ENCODE data around the gene BRD1. TPM values are rescaled to one million over a fixed set of nuclear protein-coding genes. Genes with fewer than 3 reads are reported as not detected.

BRD1 gene
- total RNA-seq, 1 donor from 2014 or later: 32.4 TPM

DNA sequence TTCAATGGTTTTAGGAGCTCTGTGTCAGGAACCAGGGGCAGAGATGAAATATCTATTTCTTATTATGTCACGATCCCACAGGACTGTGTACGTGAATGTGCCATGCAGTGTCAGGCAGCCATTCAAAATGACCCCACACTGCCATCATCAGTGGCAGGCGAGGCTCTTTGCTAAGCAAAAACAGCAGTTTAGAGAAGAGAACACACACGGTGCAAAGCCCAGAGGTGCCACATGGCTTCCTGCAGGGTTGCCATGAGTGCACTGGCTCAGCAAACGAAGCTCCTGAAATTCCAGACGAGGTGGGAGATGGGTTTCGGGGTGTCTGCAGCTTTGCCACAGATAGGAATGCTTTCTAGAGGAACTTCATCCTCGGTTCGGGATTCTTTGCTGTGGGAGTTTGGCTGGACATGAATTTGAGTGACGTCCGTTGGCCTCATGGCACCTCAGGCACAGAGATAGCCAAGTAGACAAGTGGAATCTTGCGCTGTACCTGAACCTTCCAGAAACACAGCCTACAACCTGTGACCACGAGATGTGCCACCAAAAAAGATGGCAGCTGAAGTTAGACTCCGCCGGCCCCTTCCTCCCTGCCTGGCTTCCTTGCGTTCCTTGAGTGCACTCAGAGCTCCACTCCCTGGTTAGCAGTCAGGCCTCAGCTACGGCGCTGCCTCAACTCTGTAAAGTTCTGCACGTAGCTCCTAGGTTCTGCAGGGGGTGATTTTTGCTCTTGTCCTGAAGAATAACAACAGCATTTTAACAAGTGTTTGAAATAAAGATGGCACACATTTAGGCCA is 18.2 kb upstream of the BRD1 start:
- Mint-ChIP-seq H3K36me3 (ENCODE audit: low read depth, unreplicated experiment) (no peaks in the 10 kb centered on the region), H3K27ac (ENCODE audit: unreplicated experiment) (no peak overlapping the region), H3K9me3 (ENCODE audit: unreplicated experiment) (peaks cover 2% of the 10 kb centered on the region), H3K27me3 (ENCODE audit: low read depth, unreplicated experiment) (peaks cover 37% of the 10 kb centered on the region), H3K4me3 (ENCODE audit: unreplicated experiment) (no peak overlapping the region), H3K4me1 (ENCODE audit: low read depth, unreplicated experiment) (no peaks in the 10 kb centered on the region)
- no peak overlapping the region for H3K27ac ChIP-seq (ENCODE audit: low read depth, low read length)
- H2AFZ ChIP-seq (ENCODE audit: low read depth, low read length): no peak overlapping the region
- peaks cover 54% of the 10 kb centered on the region for H3K27me3 ChIP-seq (ENCODE audit: insufficient read depth, low read length)
- FAIRE-seq (no peak), DNase-seq (ENCODE audit: low read depth) (no peak)
- no peak overlapping the region for H3K4me2 ChIP-seq (ENCODE audit: low read length)
- TF ChIP-seq, protein P1, sequence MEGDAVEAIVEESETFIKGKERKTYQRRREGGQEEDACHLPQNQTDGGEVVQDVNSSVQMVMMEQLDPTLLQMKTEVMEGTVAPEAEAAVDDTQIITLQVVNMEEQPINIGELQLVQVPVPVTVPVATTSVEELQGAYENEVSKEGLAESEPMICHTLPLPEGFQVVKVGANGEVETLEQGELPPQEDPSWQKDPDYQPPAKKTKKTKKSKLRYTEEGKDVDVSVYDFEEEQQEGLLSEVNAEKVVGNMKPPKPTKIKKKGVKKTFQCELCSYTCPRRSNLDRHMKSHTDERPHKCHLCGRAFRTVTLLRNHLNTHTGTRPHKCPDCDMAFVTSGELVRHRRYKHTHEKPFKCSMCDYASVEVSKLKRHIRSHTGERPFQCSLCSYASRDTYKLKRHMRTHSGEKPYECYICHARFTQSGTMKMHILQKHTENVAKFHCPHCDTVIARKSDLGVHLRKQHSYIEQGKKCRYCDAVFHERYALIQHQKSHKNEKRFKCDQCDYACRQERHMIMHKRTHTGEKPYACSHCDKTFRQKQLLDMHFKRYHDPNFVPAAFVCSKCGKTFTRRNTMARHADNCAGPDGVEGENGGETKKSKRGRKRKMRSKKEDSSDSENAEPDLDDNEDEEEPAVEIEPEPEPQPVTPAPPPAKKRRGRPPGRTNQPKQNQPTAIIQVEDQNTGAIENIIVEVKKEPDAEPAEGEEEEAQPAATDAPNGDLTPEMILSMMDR (IDR thresholded peaks at IDR 0.05; ENCODE audit: insufficient read depth, low read depth, low read length): no peak
- TF ChIP-seq EZH2 (IDR thresholded peaks at IDR 0.05; ENCODE audit: insufficient read depth, low read length): no peak
- no peaks in the 10 kb centered on the region for H3K36me3 ChIP-seq (ENCODE audit: insufficient read depth, low read length)
- H3K9ac ChIP-seq (ENCODE audit: low read length): no peak overlapping the region
- H3K79me2 ChIP-seq (ENCODE audit: insufficient read depth, low read length): no peaks in the 10 kb centered on the region
- no peaks in the 10 kb centered on the region for H3K4me1 ChIP-seq (ENCODE audit: insufficient read depth, low read length)
- H3K4me3 ChIP-seq (ENCODE audit: insufficient read depth, low read depth, low read length): no peak overlapping the region
- no peaks in the 10 kb centered on the region for H3K9me3 ChIP-seq (ENCODE audit: insufficient read depth, low read depth, low read length)
- no peaks in the 10 kb centered on the region for H4K20me1 ChIP-seq (ENCODE audit: insufficient read depth, low read length)

DNA sequence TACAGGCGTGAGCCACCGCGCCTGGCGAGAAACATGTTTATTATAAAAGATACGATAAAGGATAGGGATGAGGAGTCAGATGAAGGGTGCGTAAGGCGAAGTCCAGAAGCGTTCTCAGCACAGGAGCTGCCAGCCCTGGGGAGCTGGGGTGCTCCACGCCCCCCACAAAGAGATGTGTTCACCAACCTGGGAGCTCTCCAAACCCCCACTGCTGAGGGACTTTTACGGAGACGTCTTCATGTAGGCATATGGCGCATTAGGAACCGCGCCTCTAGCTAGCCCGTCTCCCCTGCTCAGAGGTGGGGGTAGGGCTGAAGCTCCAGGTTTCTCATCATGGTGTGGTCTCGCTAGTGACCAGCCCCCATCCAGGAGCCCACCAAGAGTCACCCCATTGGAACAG is 17.6 kb upstream of the BRD1 start:
- no peak for FAIRE-seq
- Histone ChIP-seq H3K4me3 (ENCODE audit: insufficient read depth, low read depth, low read length) (no peak overlapping the region), H4K20me1 (ENCODE audit: insufficient read depth, low read length) (no peaks in the 10 kb centered on the region), H3K79me2 (ENCODE audit: insufficient read depth, low read length) (no peaks in the 10 kb centered on the region), H3K27me3 (ENCODE audit: insufficient read depth, low read length) (peaks cover 47% of the 10 kb centered on the region), H3K9me3 (ENCODE audit: insufficient read depth, low read depth, low read length) (no peaks in the 10 kb centered on the region), H3K4me2 (ENCODE audit: low read length) (no peak overlapping the region), H3K9ac (ENCODE audit: low read length) (no peak overlapping the region), H3K27ac (ENCODE audit: low read depth, low read length) (no peak overlapping the region), H3K36me3 (ENCODE audit: insufficient read depth, low read length) (no peaks in the 10 kb centered on the region), H3K4me1 (ENCODE audit: insufficient read depth, low read length) (no peaks in the 10 kb centered on the region), H2AFZ (ENCODE audit: low read depth, low read length) (no peak overlapping the region)
- peaks cover 2% of the 10 kb centered on the region for H3K9me3 Mint-ChIP-seq (ENCODE audit: unreplicated experiment)
- TF ChIP-seq, protein P1 (IDR thresholded peaks at IDR 0.05; ENCODE audit: insufficient read depth, low read depth, low read length): no peak
- TF ChIP-seq EZH2 (IDR thresholded peaks at IDR 0.05; ENCODE audit: insufficient read depth, low read length): no peak
- peaks cover 32% of the 10 kb centered on the region for H3K27me3 Mint-ChIP-seq (ENCODE audit: low read depth, unreplicated experiment)
- no peak overlapping the region for H3K27ac Mint-ChIP-seq (ENCODE audit: unreplicated experiment)
- H3K4me3 Mint-ChIP-seq (ENCODE audit: unreplicated experiment): no peak overlapping the region
- H3K36me3 Mint-ChIP-seq (ENCODE audit: low read depth, unreplicated experiment): no peaks in the 10 kb centered on the region
- DNase-seq (ENCODE audit: low read depth): no peak
- H3K4me1 Mint-ChIP-seq (ENCODE audit: low read depth, unreplicated experiment): no peaks in the 10 kb centered on the region

All from astrocyte (in vitro differentiated cells and primary cell).